Raji (cell line): ENCODE data around the gene ALX4.

Experiments used
- POLR2A ChIP-seq: IDR thresholded peaks from 2 replicates; pipeline ENCODE4 v1.6.1; 2011; ENCODE audit warnings: low read depth, low read length, control low read depth; ENCODE audit not compliant: insufficient read depth

The ALX4 gene

DNA sequence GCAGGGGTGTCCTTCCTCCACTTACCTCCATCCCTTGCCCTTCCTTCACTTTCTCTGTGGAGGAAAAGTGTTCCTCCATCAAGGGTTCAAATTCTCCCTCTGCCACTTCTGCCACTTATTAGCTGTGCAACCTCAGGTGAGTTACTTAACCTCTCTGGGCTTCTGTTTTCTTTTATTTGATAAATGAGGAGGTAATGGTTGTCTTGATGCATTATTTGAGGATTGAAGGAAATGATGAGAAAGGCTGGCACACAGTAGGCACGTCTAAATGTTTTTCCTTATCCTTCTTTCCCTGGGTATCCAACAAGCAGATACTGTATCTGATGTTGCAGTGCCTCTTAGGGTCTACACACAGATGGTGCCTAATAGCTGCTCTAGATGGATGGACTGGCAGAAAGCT is 14.3 kb upstream of the ALX4 start:
- no peak for TF ChIP-seq POLR2A

DNA sequence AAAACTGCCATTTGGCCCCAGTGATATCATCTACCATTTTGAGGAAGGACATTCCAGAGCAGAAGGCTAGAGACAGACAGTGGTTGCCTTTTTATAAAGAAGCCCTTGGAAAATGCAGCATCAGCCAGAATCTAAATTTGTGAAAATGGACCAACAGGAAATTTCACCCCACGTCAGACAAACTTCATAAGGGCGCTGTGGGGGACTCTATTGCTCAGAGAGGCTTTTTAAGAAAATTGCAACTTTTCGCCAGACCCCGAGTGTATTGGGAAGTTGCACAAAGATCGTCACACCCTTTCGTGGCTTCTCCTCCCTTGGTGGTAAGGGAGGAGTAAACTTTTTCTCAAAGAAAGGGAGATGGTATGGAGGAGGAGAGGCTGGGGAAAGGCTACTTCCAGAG is 12.3 kb upstream of the ALX4 start:
- TF ChIP-seq POLR2A, result no peak

DNA sequence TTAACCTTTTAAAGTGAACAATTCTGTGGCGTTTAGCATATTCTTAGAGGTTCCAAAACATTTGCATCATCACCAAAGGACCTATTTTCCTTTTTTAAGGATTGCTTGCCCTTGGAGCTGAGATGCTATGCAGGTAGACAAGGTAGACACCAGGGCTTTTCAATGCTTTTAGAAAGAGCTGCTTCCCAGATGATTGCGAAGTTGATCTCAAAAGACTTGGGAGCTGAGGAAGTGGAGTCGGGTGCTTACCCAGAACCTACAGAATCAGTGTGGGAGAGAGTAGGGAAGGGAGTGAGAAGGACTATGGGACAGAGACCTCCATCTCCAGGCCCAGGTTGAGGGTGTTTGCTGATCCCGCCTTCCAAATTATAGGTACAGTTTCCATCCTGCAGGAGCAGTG is 11.1 kb upstream of the ALX4 start:
- no peak for TF ChIP-seq POLR2A

GRCh38 chr11:44320289-44320973 is 10.5 kb upstream of the ALX4 start:
- no peak for TF ChIP-seq POLR2A

GRCh38 chr11:44319552-44320288 is 9.8 kb upstream of the ALX4 start:
- TF ChIP-seq POLR2A, result no peak

- TF ChIP-seq POLR2A, result no peak
Measured at GRCh38 chr11:44319170-44319551, 9.2 kb upstream of the ALX4 start.

GRCh38 chr11:44318369-44318768 is 8.4 kb upstream of the ALX4 start:
- TF ChIP-seq POLR2A, result no peak

DNA sequence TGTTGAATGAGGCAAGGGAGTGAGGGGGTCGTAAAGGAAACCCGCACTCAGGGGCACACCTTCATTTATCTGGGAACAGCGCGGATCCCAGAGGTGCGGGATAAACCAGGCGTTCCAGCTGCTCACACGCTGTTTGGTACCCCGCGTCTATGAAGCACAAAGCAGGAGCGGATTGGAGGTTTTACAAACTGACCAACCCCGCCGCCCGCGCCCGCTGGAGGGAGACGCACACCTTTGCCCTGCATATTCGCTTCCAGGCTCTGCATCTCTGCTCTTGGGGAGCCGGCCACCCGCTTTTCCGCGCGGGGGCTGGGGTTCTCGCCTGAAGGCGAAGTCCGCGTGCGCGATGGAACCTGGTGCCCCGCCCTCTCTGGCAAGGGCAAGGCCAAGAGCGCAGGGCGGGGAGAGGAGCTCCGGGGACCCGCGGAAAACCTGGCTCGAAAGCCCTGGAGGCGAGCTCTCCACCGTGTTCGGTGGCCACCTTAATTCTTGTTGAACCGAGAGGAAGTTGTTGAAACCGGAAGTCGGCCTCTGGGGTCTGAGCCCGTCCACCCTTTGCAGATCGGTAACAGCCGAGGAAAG is 6.8 kb upstream of the ALX4 start:
- TF ChIP-seq POLR2A, result no peak

DNA sequence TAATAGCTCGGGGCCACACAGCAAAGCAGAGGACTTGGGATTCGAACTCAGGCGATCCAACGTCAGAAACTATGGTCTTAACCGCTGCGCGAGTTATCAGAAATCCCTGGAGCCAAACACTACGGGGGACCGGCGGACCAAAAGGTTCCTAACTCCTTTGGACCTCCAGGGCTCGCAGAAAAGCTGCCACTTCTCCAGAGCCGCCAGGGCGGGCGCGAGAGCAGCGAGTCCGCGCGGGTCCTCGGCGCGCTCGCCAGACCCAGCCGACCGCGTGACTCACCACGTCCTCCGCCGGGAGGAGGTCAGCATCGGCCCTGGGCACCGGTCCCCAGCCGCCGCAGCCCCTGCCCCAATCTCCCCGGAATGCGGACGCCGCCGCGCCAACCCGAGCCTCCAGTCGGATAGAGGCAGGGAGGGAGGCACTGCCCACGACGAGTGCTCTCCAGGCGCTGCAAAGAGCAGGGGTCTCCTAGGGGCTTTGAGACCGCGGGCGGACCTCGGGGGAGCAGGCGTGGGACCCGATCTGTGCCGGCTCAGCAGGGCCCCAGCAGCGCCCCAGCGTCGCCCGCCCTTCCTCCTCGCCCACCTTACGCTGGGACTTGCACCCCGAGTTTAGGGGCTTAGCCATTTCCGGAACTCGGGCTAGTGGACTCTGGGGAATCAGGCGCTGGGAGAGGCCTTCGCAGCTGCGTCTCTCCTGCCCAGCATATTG is 6.2 kb upstream of the ALX4 start:
- TF ChIP-seq POLR2A, result no peak

DNA sequence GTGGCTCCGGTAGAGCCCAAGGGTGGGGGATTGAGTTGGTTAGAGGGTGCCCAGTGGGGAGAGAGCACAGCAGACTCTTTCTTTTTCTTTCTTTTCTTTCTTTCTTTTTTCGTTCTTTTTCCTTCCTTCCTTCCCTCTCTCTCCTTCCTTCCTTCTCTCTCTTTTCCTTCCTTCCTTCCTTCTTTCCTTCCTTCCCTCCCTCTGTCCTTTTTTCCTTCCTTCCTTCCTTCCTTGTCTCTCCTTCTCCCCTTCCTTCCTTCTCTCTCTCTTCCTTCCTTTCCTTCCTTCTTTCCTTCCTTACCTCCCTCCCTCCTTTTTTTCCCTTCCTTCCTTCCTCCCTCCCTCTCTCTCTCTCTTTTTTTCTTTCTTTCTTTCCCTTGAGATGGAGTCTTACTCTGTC is 4.8 kb upstream of the ALX4 start:
- no peak for TF ChIP-seq POLR2A

DNA sequence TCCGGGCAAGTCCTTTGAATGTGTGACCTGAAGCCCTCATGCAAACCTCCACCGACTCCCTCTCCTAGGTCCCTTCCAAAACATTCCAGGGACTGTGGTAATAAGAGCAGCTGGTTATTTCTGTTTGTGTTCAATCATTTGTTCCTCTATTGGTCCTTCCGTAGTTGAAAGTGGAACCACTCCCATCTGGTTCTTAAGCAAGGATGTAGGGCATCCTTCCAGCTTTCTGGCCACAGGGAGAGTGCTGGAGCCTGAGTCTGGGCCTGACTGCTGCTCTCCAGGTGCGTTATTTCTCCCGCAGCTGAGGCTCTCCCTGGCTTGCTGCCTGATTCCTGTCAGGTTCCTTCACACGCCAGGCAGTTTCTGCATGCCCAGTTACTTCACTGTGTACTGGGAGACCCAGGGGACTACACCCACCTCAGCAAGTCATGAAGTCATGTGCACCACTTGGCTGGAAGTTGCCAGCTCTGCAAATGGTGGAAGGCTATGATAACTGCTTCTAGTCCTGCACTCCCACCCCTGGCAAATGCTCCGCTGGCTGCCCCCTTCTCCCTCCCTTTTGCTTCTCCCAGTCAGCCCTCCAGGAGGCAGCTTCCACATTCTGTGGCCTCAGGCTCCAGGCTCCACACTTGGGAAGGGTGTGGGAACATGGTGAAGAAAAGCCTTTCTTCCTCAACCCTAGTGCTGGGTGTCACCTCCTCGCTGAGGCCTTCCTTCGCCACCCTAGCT is 4.0 kb upstream of the ALX4 start:
- no peak for TF ChIP-seq POLR2A

DNA sequence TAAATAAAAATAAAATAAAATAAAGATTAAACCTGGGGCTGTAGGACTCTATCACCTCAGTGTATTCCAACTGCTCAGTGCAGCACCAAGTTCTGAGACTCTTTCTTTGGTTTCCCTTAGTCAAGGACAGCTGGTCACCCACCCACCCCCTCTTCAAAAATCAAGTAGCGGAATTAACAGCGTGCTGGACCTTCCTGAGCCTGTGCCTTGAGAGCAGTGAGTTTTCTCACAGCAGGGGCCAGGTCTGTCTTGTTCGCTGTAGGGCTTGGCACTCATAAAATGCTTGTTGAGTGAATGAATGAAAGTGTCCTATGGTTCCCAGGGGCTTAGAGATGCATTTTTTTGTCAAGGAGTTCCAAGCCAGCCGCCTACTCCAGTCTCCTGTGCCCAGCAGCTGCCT is 2.9 kb upstream of the ALX4 start:
- no peak for TF ChIP-seq POLR2A

DNA sequence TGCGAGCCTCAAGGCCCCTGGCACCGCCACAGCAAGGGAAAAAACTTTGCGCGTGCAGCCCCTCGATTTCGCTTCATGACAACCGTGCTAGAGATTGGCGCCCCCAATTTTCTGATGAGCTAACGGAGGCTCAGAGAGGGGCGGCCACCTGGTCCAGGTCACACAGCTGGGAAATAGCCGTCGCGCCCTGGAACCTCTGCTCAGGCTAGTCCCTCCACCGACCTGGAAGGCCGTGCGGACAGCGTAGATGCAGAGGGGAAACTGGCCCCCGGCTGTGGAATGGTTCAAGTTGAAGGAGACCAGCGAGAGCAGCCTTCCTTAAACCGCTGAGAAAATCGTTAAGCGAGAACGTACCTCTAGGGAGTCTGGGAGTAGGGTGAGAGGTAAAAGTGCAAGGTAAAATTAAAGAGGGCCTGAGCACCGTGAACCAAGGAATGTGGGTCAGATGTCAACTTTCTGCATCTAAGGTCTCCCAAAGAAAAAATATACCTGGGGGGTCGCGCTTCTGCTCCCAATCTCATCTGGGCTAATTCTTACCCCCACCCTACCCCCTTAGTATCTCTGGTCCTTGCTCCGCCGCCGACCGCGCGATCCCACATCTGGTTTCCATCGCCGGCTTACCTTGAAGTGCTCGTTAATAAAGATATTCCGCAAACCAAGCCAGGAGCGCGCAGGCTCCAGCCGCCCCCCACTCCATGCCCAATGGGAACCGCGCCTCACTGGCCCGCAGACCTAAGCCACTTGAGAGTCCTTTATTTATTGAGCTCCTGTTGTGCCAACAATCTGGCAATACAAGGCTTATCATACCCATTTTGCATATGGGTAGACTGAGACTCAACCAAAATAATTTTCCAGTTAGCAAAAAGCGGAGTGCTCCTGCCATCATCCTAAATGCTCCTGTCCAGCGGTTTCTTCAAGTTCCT is 1.7 kb upstream of the ALX4 start:
- TF ChIP-seq POLR2A, result no peak
